HG03575 (cell line): ENCODE measurements around the gene BET1L.

Experiments used
- ATAC-seq: cut with Tn5 transposase; IDR thresholded peaks from one replicate; pipeline ENCODE4 v1.9.1; 2021; ENCODE audit not compliant: unreplicated experiment, insufficient number of reproducible peaks, low FRiP score; ENCODE audit errors: extremely low read depth

The BET1L gene

GRCh38 chr11:212150-213100 is 5.2 kb upstream of the BET1L start:
- no peak for ATAC-seq

GRCh38 chr11:211741-212140 is 4.5 kb upstream of the BET1L start:
- no peak for ATAC-seq

GRCh38 chr11:211295-211694 is 4.1 kb upstream of the BET1L start:
- no peak for ATAC-seq

- ATAC-seq, result no peak
Observed at GRCh38 chr11:210803-211180, 3.6 kb upstream of the BET1L start.

GRCh38 chr11:210122-210802 is 3.1 kb upstream of the BET1L start:
- no peak for ATAC-seq

- ATAC-seq, result no peak
Observed at GRCh38 chr11:209275-210121, 2.3 kb upstream of the BET1L start.

GRCh38 chr11:208917-209260 is 1.7 kb upstream of the BET1L start:
- ATAC-seq, result no peak

GRCh38 chr11:208181-208916 is 1.1 kb upstream of the BET1L start:
- ATAC-seq, result no peak

- no peak for ATAC-seq
Observed at GRCh38 chr11:207863-208180, 623 bp upstream of the BET1L start.

GRCh38 chr11:206526-207207 is 532 bp downstream of the BET1L start:
- ATAC-seq, result peak; percentile 7

GRCh38 chr11:206002-206384 is 1.2 kb downstream of the BET1L start:
- ATAC-seq, result no peak

GRCh38 chr11:205221-206001 is 1.8 kb downstream of the BET1L start:
- no peak for ATAC-seq

- no peak for ATAC-seq
Observed at GRCh38 chr11:204587-205109, 2.6 kb downstream of the BET1L start.

GRCh38 chr11:203945-204586 is 3.1 kb downstream of the BET1L start:
- no peak for ATAC-seq

GRCh38 chr11:203056-203944 is 3.9 kb downstream of the BET1L start:
- no peak for ATAC-seq

- no peak for ATAC-seq
Observed at GRCh38 chr11:202490-202889, 4.7 kb downstream of the BET1L start.
